ENCODE results near the gene CHAT.

DNA sequence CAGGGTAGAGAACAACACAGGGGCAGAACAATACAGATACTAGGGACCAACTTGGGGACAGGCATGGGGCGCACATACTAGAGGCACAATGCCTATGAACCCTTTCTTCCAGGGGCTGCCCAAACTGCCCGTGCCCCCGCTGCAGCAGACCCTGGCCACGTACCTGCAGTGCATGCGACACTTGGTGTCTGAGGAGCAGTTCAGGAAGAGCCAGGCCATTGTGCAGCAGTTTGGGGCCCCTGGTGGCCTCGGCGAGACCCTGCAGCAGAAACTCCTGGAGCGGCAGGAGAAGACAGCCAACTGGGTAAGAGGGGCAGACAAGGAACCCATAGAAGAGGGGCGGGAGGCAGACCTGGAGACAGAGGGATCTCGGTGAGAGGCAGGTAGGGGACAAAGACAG, 5.8 kb downstream of the CHAT start:
- TF ChIP-seq POLR2A (IDR thresholded peaks at IDR 0.05) (no peak), POLR2AphosphoS5 (IDR thresholded peaks at IDR 0.05) (no peak)
